B cell (primary cell): ENCODE data around the gene KSR2.

Experiments
- EZH2 ChIP-seq: IDR thresholded peaks from 2 replicates; pipeline ENCODE4 v1.6.1; 2012; ENCODE audit warnings: borderline replicate concordance, low read depth, mild to moderate bottlenecking, moderate library complexity, low read length; ENCODE audit not compliant: insufficient read depth, poor library complexity, severe bottlenecking
- TF ChIP-seq, protein P1 (sequence below): fragments of 200-600 bp; IDR thresholded peaks from one replicate; pipeline ENCODE4 v1.8.0; 2022; ENCODE audit warnings: antibody characterized with exemption, mild to moderate bottlenecking

DNA sequence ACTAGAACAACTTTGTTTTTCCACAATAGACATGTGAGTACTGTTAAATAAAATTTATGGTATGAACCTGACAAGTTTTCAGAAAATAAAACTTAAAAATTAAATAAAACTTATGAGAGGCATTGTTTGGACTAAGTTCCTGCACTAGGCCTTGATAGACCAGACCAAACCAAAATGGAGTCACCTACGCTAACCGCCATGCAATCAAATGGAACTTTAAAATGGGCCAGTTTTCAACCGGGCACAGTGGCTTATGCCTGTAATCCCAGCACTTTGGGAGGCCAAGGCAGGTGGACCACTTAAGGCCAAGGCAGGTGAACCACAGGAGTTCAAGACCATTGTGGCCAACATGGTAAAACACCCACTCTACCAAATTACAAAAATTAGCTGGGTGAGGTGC, 42.6 kb upstream of the KSR2 start:
- TF ChIP-seq, protein P1, sequence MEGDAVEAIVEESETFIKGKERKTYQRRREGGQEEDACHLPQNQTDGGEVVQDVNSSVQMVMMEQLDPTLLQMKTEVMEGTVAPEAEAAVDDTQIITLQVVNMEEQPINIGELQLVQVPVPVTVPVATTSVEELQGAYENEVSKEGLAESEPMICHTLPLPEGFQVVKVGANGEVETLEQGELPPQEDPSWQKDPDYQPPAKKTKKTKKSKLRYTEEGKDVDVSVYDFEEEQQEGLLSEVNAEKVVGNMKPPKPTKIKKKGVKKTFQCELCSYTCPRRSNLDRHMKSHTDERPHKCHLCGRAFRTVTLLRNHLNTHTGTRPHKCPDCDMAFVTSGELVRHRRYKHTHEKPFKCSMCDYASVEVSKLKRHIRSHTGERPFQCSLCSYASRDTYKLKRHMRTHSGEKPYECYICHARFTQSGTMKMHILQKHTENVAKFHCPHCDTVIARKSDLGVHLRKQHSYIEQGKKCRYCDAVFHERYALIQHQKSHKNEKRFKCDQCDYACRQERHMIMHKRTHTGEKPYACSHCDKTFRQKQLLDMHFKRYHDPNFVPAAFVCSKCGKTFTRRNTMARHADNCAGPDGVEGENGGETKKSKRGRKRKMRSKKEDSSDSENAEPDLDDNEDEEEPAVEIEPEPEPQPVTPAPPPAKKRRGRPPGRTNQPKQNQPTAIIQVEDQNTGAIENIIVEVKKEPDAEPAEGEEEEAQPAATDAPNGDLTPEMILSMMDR: no peak
- TF ChIP-seq EZH2: no peak
